GM19043 (cell line): ENCODE data around the gene AKAP6.
A peak's percentile ranks its signal among the peaks of the same experiment; 100 is the strongest.

Experiments
- ATAC-seq: cut with Tn5 transposase; IDR thresholded peaks from one replicate; pipeline ENCODE4 v1.9.1; 2021; ENCODE audit warnings: low read depth; ENCODE audit not compliant: unreplicated experiment

AKAP6 gene

GRCh38 chr14:32514681-32515080 is 185.6 kb downstream of the AKAP6 start:
- ATAC-seq = no peak

- no peak for ATAC-seq
Observed at GRCh38 chr14:32524609-32525375, 195.7 kb downstream of the AKAP6 start.

- no peak for ATAC-seq
Observed at GRCh38 chr14:32525591-32525990, 196.5 kb downstream of the AKAP6 start.

- no peak for ATAC-seq
Observed at GRCh38 chr14:32530800-32531199, 201.7 kb downstream of the AKAP6 start.

GRCh38 chr14:32531942-32532515 is 202.9 kb downstream of the AKAP6 start:
- ATAC-seq = no peak

GRCh38 chr14:32534145-32534544 is 205.0 kb downstream of the AKAP6 start:
- ATAC-seq = no peak

GRCh38 chr14:32536175-32536574 is 207.1 kb downstream of the AKAP6 start:
- ATAC-seq = no peak

GRCh38 chr14:32537166-32537565 is 208.1 kb downstream of the AKAP6 start:
- ATAC-seq = no peak

GRCh38 chr14:32542507-32542906 is 213.4 kb downstream of the AKAP6 start:
- no peak for ATAC-seq

- ATAC-seq = no peak
Observed at GRCh38 chr14:32545095-32545494, 216.0 kb downstream of the AKAP6 start.

- no peak for ATAC-seq
Observed at GRCh38 chr14:32545506-32546210, 216.6 kb downstream of the AKAP6 start.

- no peak for ATAC-seq
Observed at GRCh38 chr14:32546246-32546645, 217.1 kb downstream of the AKAP6 start.

GRCh38 chr14:32552766-32553165 is 223.7 kb downstream of the AKAP6 start:
- no peak for ATAC-seq

- ATAC-seq = no peak
Observed at GRCh38 chr14:32559048-32559447, 229.9 kb downstream of the AKAP6 start.

GRCh38 chr14:32559590-32559989 is 230.5 kb downstream of the AKAP6 start:
- ATAC-seq = no peak

- peak; percentile 72 for ATAC-seq
Observed at GRCh38 chr14:32560209-32560857, 231.2 kb downstream of the AKAP6 start.

- no peak for ATAC-seq
Observed at GRCh38 chr14:32561520-32561919, 232.4 kb downstream of the AKAP6 start.

- ATAC-seq = peak; percentile 40
Observed at GRCh38 chr14:32564596-32564995, 235.5 kb downstream of the AKAP6 start.

- ATAC-seq = no peak
Observed at GRCh38 chr14:32565256-32565655, 236.2 kb downstream of the AKAP6 start.

- ATAC-seq = no peak
Observed at GRCh38 chr14:32567543-32568384, 238.7 kb downstream of the AKAP6 start.
